ENCODE data around the gene BRAP.

Gene BRAP

DNA sequence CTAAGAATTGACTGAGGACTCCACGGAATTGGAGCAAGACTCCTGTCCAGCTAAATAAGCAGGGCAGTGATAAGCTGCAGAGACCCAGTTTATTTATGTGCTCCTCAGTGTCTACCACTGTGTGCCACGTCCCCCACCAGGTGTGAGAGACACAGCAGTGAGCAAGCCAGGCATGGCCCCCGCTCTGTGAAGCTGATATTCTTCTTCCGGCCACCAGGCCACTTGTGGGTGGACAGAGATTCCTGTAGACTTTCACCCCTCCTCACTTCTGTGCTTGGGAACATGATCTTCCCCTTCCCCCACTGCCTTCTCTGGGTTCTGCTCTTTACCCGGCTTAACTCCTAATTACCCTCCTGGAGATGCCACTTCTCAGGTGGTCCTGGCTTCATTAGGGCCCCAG lies 21.3 kb downstream of the BRAP start:
- H2BK12ac ChIP-seq (ENCODE audit: low read length in 2 of 2), result no peak overlapping the region
- H3K9ac ChIP-seq (ENCODE audit: low read length), result no peak overlapping the region
- no peak overlapping the region for H3K27ac ChIP-seq (ENCODE audit: low read length, poor library complexity, severe bottlenecking)
- H3K4me3 ChIP-seq (ENCODE audit: insufficient read depth in 1 of 2, low read depth in 1 of 2, low read length in 2 of 2), result no peak overlapping the region
- H3K79me1 ChIP-seq (replicated peaks; ENCODE audit: low read length, poor library complexity, severe bottlenecking), result peaks cover 22% of the 10 kb centered on the region
- H4K91ac ChIP-seq (ENCODE audit: low read length), result no peak overlapping the region
- H3K27me3 ChIP-seq (ENCODE audit: control insufficient read depth in 1 of 2, insufficient read depth in 1 of 2, low read length in 2 of 2), result no peaks in the 10 kb centered on the region
- H3K4me2 ChIP-seq (ENCODE audit: low read length, poor library complexity, severe bottlenecking), result no peak overlapping the region
- peak overlapping the region; percentile 27 for H4K8ac ChIP-seq (ENCODE audit: low read length)
- no peak overlapping the region for H2BK120ac ChIP-seq (ENCODE audit: low read depth, low read length)
- WGBS, result 92% methylated on average over 5 of the region's 5 CpGs
- no peak overlapping the region for H3K23ac ChIP-seq (ENCODE audit: low read length in 2 of 2)
- no peak overlapping the region for H3K18ac ChIP-seq (ENCODE audit: low read depth in 1 of 2, low read length in 2 of 2)
- H3K4me1 ChIP-seq (ENCODE audit: control insufficient read depth, insufficient read depth, low read depth, low read length), result no peaks in the 10 kb centered on the region
- no peak for DNase-seq
- H3K9me3 ChIP-seq (ENCODE audit: control insufficient read depth, low read length), result no peaks in the 10 kb centered on the region
- no peak overlapping the region for H3K14ac ChIP-seq (ENCODE audit: low read length in 2 of 2)
- no peak overlapping the region for H2BK15ac ChIP-seq (ENCODE audit: low read depth, poor library complexity, severe bottlenecking)
- peaks cover 25 to 76% of the 10 kb centered on the region in 2 experiments for H3K36me3 ChIP-seq (ENCODE audit: control insufficient read depth in 1 of 2, insufficient read depth in 2 of 2, low read depth in 1 of 2, low read length in 2 of 2)
- no peak overlapping the region for H2AK5ac ChIP-seq (ENCODE audit: low read length, severe bottlenecking)
- no peak overlapping the region for H3K4ac ChIP-seq (ENCODE audit: low read depth in 1 of 2, low read length in 2 of 2)
- no peak overlapping the region for H2AFZ ChIP-seq (ENCODE audit: low read depth, low read length)
- no peak overlapping the region for H2BK5ac ChIP-seq (ENCODE audit: low read depth, low read length, poor library complexity, severe bottlenecking)

DNA sequence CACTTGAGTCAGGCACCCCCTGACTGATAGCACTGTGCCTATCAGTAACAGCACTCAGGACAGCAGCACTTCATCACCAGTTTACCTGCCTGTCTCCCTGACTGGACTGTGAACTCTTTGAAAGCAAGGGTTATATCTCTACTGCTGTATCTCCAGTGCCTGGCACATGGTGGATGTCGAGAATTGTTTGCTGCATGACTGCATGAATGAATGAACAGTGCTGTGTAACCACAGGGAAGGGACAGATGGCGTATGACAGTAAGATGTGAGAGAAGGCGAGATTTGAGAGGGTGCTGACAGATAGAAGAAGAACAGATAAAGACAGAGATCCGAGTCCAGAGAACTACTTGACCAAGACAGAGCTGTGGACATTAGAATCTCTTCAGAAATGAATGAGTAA lies 29.7 kb downstream of the BRAP start:
- no peak overlapping the region for H2AK5ac ChIP-seq (ENCODE audit: low read length, severe bottlenecking)
- H3K23ac ChIP-seq (ENCODE audit: low read length in 2 of 2), result no peak overlapping the region
- H3K36me3 ChIP-seq (ENCODE audit: control insufficient read depth in 1 of 2, insufficient read depth in 2 of 2, low read depth in 1 of 2, low read length in 2 of 2), result peaks cover 41 to 88% of the 10 kb centered on the region in 2 experiments
- H2BK12ac ChIP-seq (ENCODE audit: low read length in 2 of 2), result peak overlapping the region in 1 of 2 experiments; percentile 34
- H3K14ac ChIP-seq (ENCODE audit: low read length in 2 of 2), result no peak overlapping the region
- 89% methylated on average over 4 of the region's 4 CpGs for whole genome bisulfite sequencing
- H2BK5ac ChIP-seq (ENCODE audit: low read depth, low read length, poor library complexity, severe bottlenecking), result no peak overlapping the region
- no peaks in the 10 kb centered on the region for H3K9me3 ChIP-seq (ENCODE audit: control insufficient read depth, low read length)
- no peak overlapping the region for H3K4me2 ChIP-seq (ENCODE audit: low read length, poor library complexity, severe bottlenecking)
- no peak overlapping the region for H4K91ac ChIP-seq (ENCODE audit: low read length)
- H3K9ac ChIP-seq (ENCODE audit: low read length), result no peak overlapping the region
- H3K27ac ChIP-seq (ENCODE audit: low read length, poor library complexity, severe bottlenecking), result no peak overlapping the region
- H3K4me1 ChIP-seq (ENCODE audit: control insufficient read depth, insufficient read depth, low read depth, low read length), result no peaks in the 10 kb centered on the region
- H3K4me3 ChIP-seq (ENCODE audit: insufficient read depth in 1 of 2, low read depth in 1 of 2, low read length in 2 of 2), result no peak overlapping the region
- H2AFZ ChIP-seq (ENCODE audit: low read depth, low read length), result no peak overlapping the region
- no peak overlapping the region for H3K4ac ChIP-seq (ENCODE audit: low read depth in 1 of 2, low read length in 2 of 2)
- no peak overlapping the region for H3K18ac ChIP-seq (ENCODE audit: low read depth in 1 of 2, low read length in 2 of 2)
- no peak overlapping the region for H2BK15ac ChIP-seq (ENCODE audit: low read depth, poor library complexity, severe bottlenecking)
- H4K8ac ChIP-seq (ENCODE audit: low read length), result no peak overlapping the region
- no peak overlapping the region for H2BK120ac ChIP-seq (ENCODE audit: low read depth, low read length)
- peaks cover 12% of the 10 kb centered on the region for H3K79me1 ChIP-seq (replicated peaks; ENCODE audit: low read length, poor library complexity, severe bottlenecking)
- DNase-seq, result no peak
- H3K27me3 ChIP-seq (ENCODE audit: control insufficient read depth in 1 of 2, insufficient read depth in 1 of 2, low read length in 2 of 2), result no peaks in the 10 kb centered on the region

DNA sequence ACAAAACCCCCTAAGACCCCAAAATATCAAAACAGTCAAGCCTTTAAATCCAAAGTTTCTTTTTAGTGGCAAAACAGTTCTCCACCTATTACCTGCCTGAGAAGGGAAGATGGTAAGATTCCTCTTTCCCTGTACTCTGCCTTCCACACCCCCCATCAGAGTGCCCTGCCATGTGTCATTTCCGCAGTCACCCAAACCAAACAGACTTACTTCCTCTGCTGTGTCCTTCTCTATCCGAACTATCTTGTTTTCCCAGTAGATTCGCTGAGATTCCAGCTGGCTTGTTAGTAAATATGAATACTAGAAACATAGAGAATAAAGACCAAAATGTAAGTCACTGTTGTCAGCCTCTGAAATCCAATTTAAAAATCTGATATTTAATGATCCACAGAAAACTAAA lies 30.4 kb downstream of the BRAP start:
- Histone ChIP-seq H3K4me3 (ENCODE audit: insufficient read depth in 1 of 2, low read depth in 1 of 2, low read length in 2 of 2) (no peak overlapping the region), H2BK120ac (ENCODE audit: low read depth, low read length) (no peak overlapping the region), H3K27ac (ENCODE audit: low read length, poor library complexity, severe bottlenecking) (no peak overlapping the region)

DNA sequence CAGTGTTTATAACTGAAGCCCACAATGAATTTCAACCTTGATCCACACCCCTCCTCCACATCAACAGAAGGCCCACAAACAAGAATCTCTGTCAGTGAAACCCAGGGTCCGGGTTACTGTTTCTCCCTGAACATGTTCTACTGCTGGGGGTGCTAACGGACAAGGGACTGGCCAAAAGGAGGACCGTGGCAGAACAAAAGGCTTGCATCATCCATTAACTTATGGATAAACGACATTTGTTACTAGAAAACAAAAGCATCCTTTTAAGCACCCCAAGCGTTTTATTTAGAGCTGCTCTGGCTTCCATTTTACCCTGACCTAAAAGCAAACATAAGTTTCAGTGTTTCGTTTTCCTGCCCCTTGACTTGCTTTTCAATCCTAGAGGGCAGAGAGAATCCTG lies 32.2 kb downstream of the BRAP start:
- Histone ChIP-seq H2BK5ac (ENCODE audit: low read depth, low read length, poor library complexity, severe bottlenecking) (no peak overlapping the region), H3K9ac (ENCODE audit: low read length) (no peak overlapping the region), H3K4me3 (ENCODE audit: insufficient read depth in 1 of 2, low read depth in 1 of 2, low read length in 2 of 2) (no peak overlapping the region), H3K4ac (ENCODE audit: low read depth in 1 of 2, low read length in 2 of 2) (no peak overlapping the region), H2BK120ac (ENCODE audit: low read depth, low read length) (no peak overlapping the region), H2AK5ac (ENCODE audit: low read length, severe bottlenecking) (no peak overlapping the region), H3K27me3 (ENCODE audit: control insufficient read depth in 1 of 2, insufficient read depth in 1 of 2, low read length in 2 of 2) (no peaks in the 10 kb centered on the region), H3K4me2 (ENCODE audit: low read length, poor library complexity, severe bottlenecking) (no peak overlapping the region), H3K9me3 (ENCODE audit: control insufficient read depth, low read length) (no peaks in the 10 kb centered on the region), H2BK15ac (ENCODE audit: low read depth, poor library complexity, severe bottlenecking) (no peak overlapping the region), H4K8ac (ENCODE audit: low read length) (no peak overlapping the region), H3K4me1 (ENCODE audit: control insufficient read depth, insufficient read depth, low read depth, low read length) (no peaks in the 10 kb centered on the region), H3K18ac (ENCODE audit: low read depth in 1 of 2, low read length in 2 of 2) (no peak overlapping the region), H2BK12ac (ENCODE audit: low read length in 2 of 2) (no peak overlapping the region), H3K79me1 (replicated peaks; ENCODE audit: low read length, poor library complexity, severe bottlenecking) (peaks cover 15% of the 10 kb centered on the region), H3K36me3 (ENCODE audit: control insufficient read depth in 1 of 2, insufficient read depth in 2 of 2, low read depth in 1 of 2, low read length in 2 of 2) (peaks cover 43 to 87% of the 10 kb centered on the region in 2 experiments), H3K23ac (ENCODE audit: low read length in 2 of 2) (no peak overlapping the region), H2AFZ (ENCODE audit: low read depth, low read length) (no peak overlapping the region), H3K27ac (ENCODE audit: low read length, poor library complexity, severe bottlenecking) (no peak overlapping the region), H4K91ac (ENCODE audit: low read length) (no peak overlapping the region), H3K14ac (ENCODE audit: low read length in 2 of 2) (no peak overlapping the region)
- WGBS, result 94% methylated on average over 6 of the region's 6 CpGs
- no peak for DNase-seq

More for the DNA sequence above, 30.4 kb downstream of the BRAP start:
- no peak overlapping the region for H3K14ac ChIP-seq (ENCODE audit: low read length in 2 of 2)
- H3K18ac ChIP-seq (ENCODE audit: low read depth in 1 of 2, low read length in 2 of 2), result no peak overlapping the region
- peaks cover 14% of the 10 kb centered on the region for H3K79me1 ChIP-seq (replicated peaks; ENCODE audit: low read length, poor library complexity, severe bottlenecking)
- no peaks in the 10 kb centered on the region for H3K27me3 ChIP-seq (ENCODE audit: control insufficient read depth in 1 of 2, insufficient read depth in 1 of 2, low read length in 2 of 2)
- no peak overlapping the region for H2BK5ac ChIP-seq (ENCODE audit: low read depth, low read length, poor library complexity, severe bottlenecking)
- H3K9ac ChIP-seq (ENCODE audit: low read length), result no peak overlapping the region
- no peak overlapping the region for H4K8ac ChIP-seq (ENCODE audit: low read length)
- H2BK15ac ChIP-seq (ENCODE audit: low read depth, poor library complexity, severe bottlenecking), result no peak overlapping the region
- no peak overlapping the region for H3K23ac ChIP-seq (ENCODE audit: low read length in 2 of 2)
- H3K4me1 ChIP-seq (ENCODE audit: control insufficient read depth, insufficient read depth, low read depth, low read length), result no peaks in the 10 kb centered on the region
- H3K36me3 ChIP-seq (ENCODE audit: control insufficient read depth in 1 of 2, insufficient read depth in 2 of 2, low read depth in 1 of 2, low read length in 2 of 2), result peaks cover 42 to 90% of the 10 kb centered on the region in 2 experiments
- DNase-seq, result no peak
- H2BK12ac ChIP-seq (ENCODE audit: low read length in 2 of 2), result no peak overlapping the region
- no peak overlapping the region for H2AK5ac ChIP-seq (ENCODE audit: low read length, severe bottlenecking)
- H3K9me3 ChIP-seq (ENCODE audit: control insufficient read depth, low read length), result no peaks in the 10 kb centered on the region
- no peak overlapping the region for H4K91ac ChIP-seq (ENCODE audit: low read length)
- H2AFZ ChIP-seq (ENCODE audit: low read depth, low read length), result no peak overlapping the region
- no peak overlapping the region for H3K4ac ChIP-seq (ENCODE audit: low read depth in 1 of 2, low read length in 2 of 2)
- H3K4me2 ChIP-seq (ENCODE audit: low read length, poor library complexity, severe bottlenecking), result no peak overlapping the region
- WGBS, result 100% methylated on average over 1 of the region's 3 CpGs

Measured in mesenchymal stem cell (in vitro differentiated cells and primary cell).